Measurements from ENCODE around the gene NRXN2. TPM values are rescaled to one million over a fixed set of nuclear protein-coding genes. Genes with fewer than 3 reads are reported as not detected.

NRXN2 gene
- total and polyA plus RNA-seq, 10 of the 15 experiments (the other 5 are each of a cell fraction or from before 2014, with no cell fraction given), result 0.03 to 1.4 (median 0.23) TPM

GRCh38 chr11:64605656-64606585 is 117.1 kb downstream of the NRXN2 start:
- in situ Hi-C loops (cut with MboI), result no loop called here
- no TSS peak for BruUV-seq (replicated peaks)
- RAD21 ChIA-PET (ENCODE audit: unreplicated experiment), result no interaction called here

More at GRCh38 chr11:64605656-64606585, 117.1 kb downstream of the NRXN2 start:
- ChIA-PET POLR2A (no interaction called here), CTCF (interaction anchor here (1.0 to 1.5 kb wide), 2 partner anchors 83 to 157 kb away, joined by 3 to 5 read pairs; no protein-coding TSS in a partner anchor), SMC1A (ENCODE audit: uncharacterized antibody, unreplicated experiment) (no interaction called here)
- TF ChIP-seq SUPT20H (IDR thresholded peaks at IDR 0.05; ENCODE audit: borderline replicate concordance, control insufficient read depth, low read depth, low read length), result no peak
- TF ChIP-seq PBX3 (IDR thresholded peaks at IDR 0.05; ENCODE audit: insufficient replicate concordance, low read depth, low read length), result no peak
- TF ChIP-seq ATF3 (IDR thresholded peaks at IDR 0.05; ENCODE audit: borderline replicate concordance, extremely low read depth, low read depth, low read length), result no peak
- TF ChIP-seq KDM1A (IDR thresholded peaks at IDR 0.05; ENCODE audit: borderline replicate concordance), result no peak
- WGBS (ENCODE audit: insufficient coverage, insufficient replicate concordance, low lambda C conversion rate, missing lambda C conversion rate), result 16% methylated on average over 15 of the region's 21 CpGs
- Histone ChIP-seq H3K9ac (ENCODE audit: control insufficient read depth, insufficient read depth, low read length) (no peak overlapping the region), H3K36me3 (ENCODE audit: control insufficient read depth in 2 of 2, insufficient read depth in 2 of 2, low read length in 1 of 2) (no peaks in the 10 kb centered on the region), H3K79me2 (ENCODE audit: control insufficient read depth, insufficient read depth, low read length) (no peaks in the 10 kb centered on the region), H3K4me1 (ENCODE audit: control insufficient read depth, insufficient read depth, low read length) (no peaks in the 10 kb centered on the region), H3K27me3 (replicated peaks in 1 of 2; ENCODE audit: control insufficient read depth in 2 of 2, insufficient read depth in 2 of 2, low read length in 1 of 2) (no peaks in the 10 kb centered on the region), H4K20me1 (ENCODE audit: control insufficient read depth, insufficient read depth) (no peaks in the 10 kb centered on the region), H2AFZ (ENCODE audit: control insufficient read depth, low read depth, low read length) (no peak overlapping the region), H3K4me2 (ENCODE audit: control insufficient read depth, insufficient read depth) (no peak overlapping the region), H3K4me3 (no peak overlapping the region), H3K27ac (ENCODE audit: control insufficient read depth, insufficient read depth) (no peak overlapping the region), H3K9me3 (replicated peaks; ENCODE audit: control insufficient read depth, insufficient read depth, low read length) (no peaks in the 10 kb centered on the region)
- FAIRE-seq, result no peak
- DNase-seq (ENCODE audit: low read depth, low spot score), result no peak
- no peak for ATAC-seq
- intact Hi-C loops (cut with micrococcal nuclease; ENCODE audit: unreplicated experiment), result no loop called here
